HG03439 (cell line): ENCODE measurements around the gene AAGAB.

ENCODE experiments used
- ATAC-seq: cut with Tn5 transposase; IDR thresholded peaks from one replicate; pipeline ENCODE4 v1.9.1; 2021; ENCODE audit warnings: mild to moderate bottlenecking, moderate library complexity; ENCODE audit not compliant: unreplicated experiment

AAGAB gene

GRCh38 chr15:67190326-67190725, 64.1 kb downstream of the AAGAB start:
- no peak for ATAC-seq

- no peak for ATAC-seq
Observed at GRCh38 chr15:67189326-67190051, 65.0 kb downstream of the AAGAB start.

- ATAC-seq = no peak
Observed at GRCh38 chr15:67188551-67189218, 65.8 kb downstream of the AAGAB start.

GRCh38 chr15:67187351-67187854, 67.1 kb downstream of the AAGAB start:
- no peak for ATAC-seq

GRCh38 chr15:67186688-67187087, 67.8 kb downstream of the AAGAB start:
- ATAC-seq = no peak

- no peak for ATAC-seq
Observed at GRCh38 chr15:67186226-67186649, 68.2 kb downstream of the AAGAB start.

- no peak for ATAC-seq
Observed at GRCh38 chr15:67185621-67186225, 68.7 kb downstream of the AAGAB start.

- ATAC-seq = no peak
Observed at GRCh38 chr15:67185051-67185450, 69.4 kb downstream of the AAGAB start.

GRCh38 chr15:67184208-67184925, 70.1 kb downstream of the AAGAB start:
- ATAC-seq = no peak

- no peak for ATAC-seq
Observed at GRCh38 chr15:67183443-67184169, 70.9 kb downstream of the AAGAB start.

- no peak for ATAC-seq
Observed at GRCh38 chr15:67181221-67181639, 73.2 kb downstream of the AAGAB start.

GRCh38 chr15:67180514-67181191, 73.8 kb downstream of the AAGAB start:
- ATAC-seq = no peak

GRCh38 chr15:67180035-67180434, 74.4 kb downstream of the AAGAB start:
- ATAC-seq = no peak

GRCh38 chr15:67179411-67179995, 75.0 kb downstream of the AAGAB start:
- no peak for ATAC-seq

GRCh38 chr15:67178569-67179210, 75.8 kb downstream of the AAGAB start:
- no peak for ATAC-seq

- no peak for ATAC-seq
Observed at GRCh38 chr15:67177752-67178151, 76.7 kb downstream of the AAGAB start.

GRCh38 chr15:67176195-67176971, 78.1 kb downstream of the AAGAB start:
- ATAC-seq = no peak

GRCh38 chr15:67175643-67176071, 78.8 kb downstream of the AAGAB start:
- ATAC-seq = no peak
